CD4-positive, alpha-beta T cell treated with Interleukin-6 for 4 hours (primary cell): ENCODE measurements around the gene RAB40B.

Source experiments
- DNase-seq: peaks from one replicate; pipeline ENCODE4 v3.0.0-alpha.2; 2020; ENCODE audit warnings: mixed read lengths

RAB40B gene

DNA sequence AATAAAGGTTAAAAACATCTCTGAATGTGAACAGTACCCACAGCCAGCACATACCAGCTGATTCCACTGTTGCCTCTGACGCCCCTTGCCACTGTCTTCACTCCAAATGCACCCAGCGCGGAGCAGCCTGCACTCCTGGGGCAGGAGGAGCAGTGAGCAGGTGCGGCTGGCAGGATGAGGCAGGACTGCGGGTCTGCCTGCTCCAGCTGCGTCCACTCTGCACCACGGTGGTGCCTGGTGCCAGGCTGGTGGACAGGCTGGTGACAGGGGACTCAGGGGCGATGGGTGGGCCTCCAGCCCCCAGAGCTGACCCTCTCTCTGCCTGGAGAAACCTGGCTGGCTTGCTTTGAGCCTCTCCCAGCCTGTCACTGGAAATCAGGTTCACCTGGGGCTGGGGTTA, 9.4 kb downstream of the RAB40B start:
- no peak for DNase-seq

DNA sequence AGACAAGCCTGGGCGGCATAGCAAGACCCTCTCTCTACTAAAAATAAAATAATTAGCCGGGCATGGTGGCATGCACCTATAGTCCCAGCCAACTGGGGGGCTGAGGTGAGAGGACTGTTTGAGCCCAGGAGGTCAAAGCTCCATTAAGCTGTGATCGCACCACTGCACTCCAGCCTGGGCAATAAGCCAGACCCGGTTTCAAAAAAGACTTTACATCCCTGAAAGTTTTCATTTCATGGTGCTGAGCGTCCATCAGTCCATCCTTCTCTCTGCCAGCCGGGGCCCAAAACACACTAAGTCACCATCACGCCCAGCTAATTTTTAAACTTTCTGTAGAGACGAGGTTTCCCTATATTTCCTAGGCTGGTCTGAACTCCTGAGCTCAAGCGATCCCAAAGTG, 10.6 kb downstream of the RAB40B start:
- no peak for DNase-seq

DNA sequence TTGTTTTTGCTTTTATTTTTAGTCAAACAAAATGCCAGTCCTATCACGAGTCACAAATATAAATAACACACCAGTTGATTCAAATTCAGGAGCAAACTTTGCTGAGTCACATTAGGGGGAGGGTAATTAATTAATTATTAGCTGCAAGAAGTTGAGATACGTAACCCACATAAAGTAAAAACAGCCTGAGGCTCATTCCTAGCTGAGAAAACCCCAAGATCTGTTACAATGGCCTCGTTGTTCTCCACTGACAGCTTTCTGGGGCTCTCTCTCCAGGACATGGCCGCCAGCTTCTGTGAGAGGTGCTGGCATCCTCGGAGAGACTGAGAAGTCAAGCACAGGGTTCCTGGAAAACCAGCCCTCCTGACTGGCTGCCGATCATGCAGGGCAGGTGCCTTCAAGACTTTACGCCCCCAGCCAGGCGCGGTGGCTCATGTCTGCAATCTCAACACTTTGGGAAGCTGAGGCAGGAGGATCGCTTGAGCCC, 11.1 kb downstream of the RAB40B start:
- no peak for DNase-seq

DNA sequence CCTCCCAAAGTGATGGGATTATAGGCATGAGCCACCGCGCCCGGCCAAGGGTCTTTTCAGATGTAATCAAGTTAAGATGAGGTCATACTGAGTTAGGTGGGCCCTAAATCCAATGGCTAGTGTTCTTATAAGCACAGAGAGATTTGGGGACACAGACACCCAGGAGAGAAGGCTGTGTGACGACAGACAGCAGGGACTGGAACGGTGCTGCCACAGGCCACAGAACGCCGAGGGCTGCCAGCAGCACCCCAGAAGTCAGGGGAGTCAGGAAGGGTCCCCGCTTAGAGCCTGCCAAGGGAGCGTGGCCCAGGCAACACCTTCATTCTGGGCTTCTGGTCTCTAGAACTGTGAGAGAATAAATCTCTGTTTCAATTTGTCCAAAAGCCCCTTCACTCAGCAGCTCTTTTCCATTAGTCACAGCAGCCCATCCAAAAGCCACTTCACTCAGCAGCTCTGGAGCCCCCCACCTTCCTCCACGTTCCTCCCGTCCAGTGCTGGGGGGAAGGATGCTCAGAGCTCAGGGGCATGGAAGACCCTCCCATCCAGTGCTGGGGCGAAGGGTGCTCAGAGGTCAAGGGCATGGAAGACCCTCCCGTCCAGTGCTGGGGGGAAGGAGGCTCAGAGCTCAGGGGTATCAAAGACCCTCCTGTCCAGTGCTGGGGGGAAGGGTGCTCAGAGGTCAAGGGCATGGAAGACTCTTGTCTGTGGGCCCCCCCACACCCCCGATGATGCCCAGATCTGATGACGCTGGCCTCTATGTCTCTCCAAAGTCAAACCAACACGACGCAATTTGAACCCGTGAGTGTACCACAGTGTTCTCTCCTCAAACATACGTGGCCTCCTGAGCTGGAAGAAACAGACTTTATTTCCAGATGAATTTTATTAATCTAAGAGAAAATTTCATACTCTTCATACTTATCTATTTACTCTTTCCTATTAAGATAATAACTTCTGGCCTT, 11.9 kb downstream of the RAB40B start:
- no peak for DNase-seq

DNA sequence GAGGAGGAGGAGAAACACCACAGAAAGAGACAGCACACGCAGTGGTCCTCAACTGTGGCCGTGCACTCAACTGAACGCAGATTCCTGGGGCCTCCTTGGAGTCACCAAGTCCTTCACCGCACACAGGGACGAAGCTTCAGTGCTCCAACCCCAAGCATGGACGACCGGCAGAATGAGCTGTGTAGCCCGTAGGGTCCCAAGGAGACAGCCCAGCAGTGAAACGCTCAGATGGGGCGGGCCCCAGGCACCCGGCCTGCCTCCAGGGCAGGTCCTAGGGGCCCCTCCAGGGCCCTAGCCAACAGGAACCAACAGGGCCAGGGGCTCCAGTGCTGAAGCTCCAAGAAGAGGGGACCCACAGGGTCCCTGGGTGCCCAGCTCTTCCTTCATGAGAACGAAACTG, 13.2 kb downstream of the RAB40B start:
- DNase-seq, result no peak

DNA sequence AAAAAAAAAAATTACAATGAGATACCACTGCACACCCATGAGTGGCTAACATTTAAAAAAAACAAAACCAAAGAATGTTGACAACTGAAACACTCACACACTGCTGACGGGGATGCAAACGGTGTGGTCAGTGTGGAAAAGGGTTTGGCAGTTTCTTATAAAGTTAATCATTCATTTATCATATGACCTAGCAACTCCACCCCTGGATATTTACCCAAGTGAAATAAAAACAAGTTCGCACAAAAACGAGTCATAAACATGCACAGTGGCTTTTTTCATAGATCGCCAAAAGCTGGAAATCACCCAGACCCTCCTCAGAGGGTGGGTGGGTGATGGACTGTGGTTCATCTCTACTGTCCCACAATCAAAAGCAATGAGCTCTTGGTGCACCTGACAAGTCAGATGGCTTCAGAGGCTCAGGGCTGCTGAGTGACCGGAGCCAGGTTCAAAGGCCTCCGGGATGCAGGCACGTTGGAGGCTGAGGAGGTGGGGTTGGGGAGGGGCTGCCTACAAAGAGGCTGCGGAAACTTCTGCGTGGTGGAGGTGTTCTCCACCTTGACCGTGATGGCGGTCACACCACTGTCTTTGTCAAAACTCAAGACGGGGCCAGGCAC, 14.2 kb downstream of the RAB40B start:
- DNase-seq, result no peak

DNA sequence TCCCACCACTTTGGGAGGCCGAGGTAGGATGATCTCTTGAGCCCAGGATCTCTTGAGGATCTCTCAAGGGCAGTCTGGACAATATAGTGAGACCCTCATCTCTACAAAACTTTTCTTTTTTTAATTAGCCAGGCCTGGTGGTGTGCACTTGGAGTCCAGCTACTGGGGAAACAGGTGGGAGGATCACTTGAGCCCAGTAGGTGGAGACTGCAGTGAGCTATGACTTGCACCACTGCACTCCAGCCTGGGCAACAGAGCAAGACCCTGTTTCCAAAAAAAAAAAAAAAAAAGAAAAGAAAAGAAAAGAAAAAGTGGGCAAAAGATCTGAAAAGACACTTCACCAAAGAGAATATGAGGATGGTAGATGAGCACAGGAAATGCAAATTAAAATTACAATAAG, 15.0 kb downstream of the RAB40B start:
- no peak for DNase-seq

DNA sequence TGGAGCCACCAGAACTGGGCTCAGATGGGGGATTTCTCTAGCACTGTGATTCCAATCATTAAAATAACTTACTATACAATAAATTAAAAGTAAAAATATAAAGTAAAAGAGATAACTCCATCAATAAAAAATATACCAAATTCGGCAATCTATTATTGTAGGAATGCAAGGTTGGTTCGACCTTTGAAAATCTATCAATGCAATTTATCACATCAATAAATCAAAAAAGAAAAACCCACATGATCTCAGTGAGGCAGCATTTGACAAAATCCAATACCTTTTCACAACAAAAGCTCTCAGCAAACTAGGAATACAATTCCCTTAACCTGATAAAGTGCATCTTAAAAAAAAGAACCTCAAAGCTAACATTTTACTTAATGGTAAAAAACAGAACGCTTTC, 17.0 kb downstream of the RAB40B start:
- DNase-seq, result no peak

DNA sequence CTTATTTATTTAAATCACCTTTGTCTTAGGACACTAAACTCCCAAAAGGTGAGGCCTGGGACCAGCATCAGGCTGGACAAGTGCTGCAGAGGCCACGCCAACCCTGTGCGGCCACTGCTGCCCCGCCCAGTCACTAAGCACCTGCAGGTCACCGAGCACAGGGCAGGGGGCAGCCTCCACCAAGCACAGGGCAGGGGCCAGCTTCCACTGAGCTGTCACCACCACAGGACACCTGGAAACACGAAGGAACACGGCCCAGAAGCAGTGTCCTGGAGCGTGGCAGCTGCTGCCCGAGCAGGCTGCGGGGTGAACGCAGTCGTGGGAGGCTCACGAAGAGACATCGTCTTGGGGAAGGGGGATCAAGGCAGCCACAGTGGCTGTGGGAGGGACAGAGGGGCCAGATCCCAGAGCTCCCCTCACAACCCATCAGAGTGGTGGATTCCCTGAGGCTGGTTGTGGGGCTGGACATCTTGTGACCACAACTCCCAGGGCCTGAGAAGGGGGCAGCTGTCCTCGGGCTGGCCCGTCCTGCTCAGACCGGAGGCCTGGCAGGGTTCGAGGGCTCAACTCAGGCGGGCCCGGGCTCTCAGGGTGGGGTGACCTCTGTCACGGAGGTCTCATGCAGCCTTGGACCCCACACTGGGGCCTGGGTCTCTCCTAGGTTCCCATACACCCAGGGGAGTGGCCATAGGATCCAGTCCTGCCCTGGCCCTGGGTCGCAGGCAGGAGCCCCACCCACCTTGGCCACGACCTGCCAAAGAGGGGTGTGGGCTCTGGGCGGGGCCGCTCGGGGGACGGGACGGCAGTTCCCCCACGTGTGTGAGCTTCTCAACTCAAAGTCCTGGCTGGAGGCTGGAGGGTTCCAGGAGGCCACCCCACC, 18.7 kb downstream of the RAB40B start:
- DNase-seq, result no peak

DNA sequence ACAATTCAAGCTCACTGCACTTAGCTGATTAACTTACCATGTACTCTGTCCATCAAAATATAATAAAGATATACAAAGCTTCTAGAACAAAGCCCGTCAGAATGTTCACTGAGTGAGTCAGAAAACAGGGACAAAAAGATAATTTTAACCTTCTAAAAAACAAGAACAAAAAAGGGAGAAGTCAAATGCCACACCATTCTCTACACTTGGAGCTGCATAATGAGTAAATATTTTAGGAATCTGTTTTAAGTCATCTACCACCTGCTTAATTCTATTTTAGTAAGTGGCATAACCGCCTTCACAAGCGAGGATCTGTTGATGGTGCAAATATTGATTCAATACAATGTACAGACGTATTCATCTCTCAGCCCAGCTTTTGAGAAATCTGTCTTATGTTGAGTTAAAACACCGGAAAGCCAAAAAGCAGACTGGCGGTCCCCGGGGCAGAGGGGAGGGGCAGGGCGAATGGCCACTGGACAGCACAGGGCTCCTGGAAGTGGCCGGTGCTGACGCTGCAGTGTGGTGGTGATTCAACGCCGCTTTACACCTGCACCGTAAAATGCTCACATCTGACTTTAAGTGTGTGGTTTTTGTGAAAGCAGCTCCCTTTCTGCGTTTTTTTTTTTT, 20.1 kb downstream of the RAB40B start:
- DNase-seq, result no peak

DNA sequence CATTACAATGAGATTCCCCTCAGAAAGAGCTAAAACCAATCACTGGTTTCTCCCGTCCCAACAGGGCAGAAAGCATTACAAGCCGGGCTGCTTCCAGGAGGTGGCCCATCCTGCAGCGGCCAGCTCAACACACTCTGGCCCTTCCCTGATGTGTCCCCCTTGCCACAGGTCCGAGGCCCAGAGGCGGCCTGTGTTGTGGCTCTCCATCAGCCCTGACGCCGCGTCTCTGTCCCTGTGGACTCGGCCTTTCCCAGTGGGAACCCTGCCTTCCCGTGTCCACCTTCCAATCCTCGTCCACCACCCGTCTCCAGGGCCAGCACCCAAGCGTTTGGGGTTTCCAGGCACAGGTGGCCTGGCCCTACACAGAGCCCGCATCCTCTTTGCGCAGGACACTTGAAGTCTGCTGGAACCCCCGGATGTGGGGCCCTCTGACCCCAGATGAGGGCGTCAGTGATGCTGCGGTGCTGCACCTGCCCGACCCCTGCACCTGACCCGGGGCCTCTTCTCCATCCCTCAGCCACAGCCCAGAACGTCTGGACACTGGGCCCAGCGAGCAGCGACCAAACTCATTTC, 21.1 kb downstream of the RAB40B start:
- DNase-seq, result no peak

DNA sequence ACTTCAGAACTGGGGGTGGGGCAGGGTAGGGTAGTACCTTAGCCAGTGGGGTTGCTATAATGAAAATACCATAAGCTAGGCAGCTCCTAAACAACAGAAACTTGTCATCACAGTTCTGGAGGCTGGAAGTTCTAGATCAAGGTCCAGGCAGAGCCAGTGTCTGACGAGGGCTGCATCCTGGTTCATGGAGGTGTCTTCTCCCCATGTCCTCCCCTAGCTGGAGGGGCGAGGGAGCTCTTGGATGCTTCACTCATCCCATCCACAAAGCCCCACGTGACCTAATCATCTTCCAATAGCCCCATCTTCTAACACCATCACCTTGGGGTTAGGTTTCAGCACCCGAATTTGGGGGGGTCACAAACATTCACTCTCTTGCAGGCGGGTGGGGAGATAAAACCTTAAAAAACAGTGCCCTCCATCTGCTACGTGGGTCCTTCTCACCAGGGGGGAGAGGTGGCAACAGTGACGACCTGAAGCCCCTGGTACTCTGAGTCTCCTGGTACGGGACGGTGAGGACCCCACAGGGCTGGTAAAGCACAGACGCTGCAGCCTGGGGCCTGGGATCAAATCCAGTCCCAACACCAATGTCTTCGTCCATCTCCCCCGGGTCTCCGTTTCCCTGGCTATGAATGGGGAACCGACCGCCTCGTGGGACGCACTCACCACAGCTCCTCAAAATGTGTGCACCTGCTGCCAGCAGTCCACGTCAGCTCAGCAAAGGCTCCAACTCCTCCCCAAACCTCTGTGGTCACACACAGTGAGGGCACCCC, 22.8 kb downstream of the RAB40B start:
- no peak for DNase-seq

DNA sequence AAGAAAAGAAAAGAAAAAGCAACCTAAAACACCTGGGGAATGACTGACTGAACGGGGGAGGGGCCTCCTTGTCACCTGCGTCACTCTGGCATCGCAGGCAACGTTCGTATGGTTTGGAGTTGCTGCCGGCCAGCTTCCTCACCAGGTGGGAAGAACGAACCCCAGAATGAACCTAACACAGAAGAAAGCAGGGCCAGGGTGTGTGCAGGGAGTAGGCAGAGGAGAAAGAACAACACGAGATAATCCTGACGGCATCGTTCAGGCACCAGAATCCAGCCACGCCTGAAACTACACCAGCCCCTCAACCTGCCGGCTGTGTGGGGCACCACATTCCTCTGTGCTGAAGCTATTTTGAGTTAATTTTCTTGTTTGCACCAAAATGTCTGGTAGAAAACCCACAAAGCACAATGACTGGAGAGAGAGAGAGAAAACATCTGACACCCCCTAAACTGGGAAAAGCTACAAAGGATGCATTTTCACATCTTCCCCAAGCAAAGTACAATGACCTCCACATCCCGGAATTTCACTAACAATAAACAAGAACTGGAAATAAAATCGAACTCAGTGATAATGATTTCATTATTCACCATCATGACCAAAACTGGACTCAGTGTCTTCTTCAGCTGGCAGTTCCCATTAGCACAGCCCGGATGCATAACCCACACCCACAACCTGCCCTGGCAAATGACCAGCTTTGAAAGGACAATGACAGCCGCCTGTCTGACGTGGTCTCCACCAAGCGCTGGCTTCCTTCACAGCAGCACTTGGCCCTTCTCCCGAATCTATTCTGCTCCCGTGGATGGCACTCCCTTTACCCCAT, 23.6 kb downstream of the RAB40B start:
- DNase-seq, result no peak

DNA sequence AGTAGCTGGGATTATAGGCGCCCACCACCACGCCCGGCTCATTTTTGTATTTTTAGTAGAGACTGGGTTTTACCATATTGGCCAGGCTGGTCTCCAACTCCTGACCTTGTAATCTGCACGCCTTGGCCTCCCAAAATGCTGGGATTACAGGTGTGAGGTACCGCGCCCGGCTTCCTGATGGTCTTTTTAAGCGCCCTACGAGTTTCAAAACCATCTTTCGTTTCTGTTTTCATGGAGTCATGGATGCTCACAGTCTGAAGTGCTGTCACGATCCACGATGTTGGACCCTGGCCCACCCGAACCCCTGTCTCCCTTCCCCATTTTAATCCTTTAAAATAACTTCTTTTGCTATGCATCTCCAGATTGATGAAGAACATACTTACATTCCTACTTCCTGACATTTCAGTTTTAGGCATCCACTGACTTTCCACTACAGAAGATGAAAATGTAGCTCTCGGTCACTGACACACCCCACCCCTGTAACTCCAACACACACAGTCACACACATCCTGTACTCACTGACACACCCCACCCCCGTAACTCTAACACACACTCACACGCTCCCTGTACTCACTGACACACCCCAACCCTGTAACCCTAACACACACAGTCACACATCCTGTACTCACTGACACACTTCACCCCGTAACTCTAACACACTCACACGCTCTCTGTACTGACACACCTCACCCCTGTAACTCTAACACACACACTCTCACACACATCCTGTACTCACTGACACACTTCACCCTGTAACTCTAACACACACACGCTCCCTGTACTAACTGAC, 27.6 kb downstream of the RAB40B start:
- DNase-seq, result no peak

DNA sequence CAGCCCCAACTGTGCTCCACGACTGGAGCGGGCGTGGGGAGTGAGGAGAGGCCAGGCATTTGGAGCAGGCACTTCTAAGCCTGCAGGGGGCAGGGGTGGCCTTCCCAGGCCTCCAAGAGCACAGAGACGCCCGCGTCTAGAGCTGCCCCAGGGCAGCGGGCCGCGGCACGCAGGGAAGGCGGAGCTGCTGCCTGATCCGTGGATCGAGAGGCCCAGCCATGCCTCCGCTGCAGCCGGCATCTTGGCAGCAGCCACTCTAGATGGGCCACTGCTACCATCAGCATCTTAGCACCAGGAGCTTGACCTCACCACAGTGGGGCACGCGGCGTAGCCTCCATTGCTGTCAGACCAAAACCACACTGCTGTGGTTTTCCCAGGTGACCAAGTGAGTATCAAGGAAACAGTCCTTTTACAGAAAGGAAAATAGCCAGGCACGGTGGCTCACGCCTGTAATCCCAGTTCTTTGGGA, 29.8 kb downstream of the RAB40B start:
- DNase-seq, result peak; percentile 56

DNA sequence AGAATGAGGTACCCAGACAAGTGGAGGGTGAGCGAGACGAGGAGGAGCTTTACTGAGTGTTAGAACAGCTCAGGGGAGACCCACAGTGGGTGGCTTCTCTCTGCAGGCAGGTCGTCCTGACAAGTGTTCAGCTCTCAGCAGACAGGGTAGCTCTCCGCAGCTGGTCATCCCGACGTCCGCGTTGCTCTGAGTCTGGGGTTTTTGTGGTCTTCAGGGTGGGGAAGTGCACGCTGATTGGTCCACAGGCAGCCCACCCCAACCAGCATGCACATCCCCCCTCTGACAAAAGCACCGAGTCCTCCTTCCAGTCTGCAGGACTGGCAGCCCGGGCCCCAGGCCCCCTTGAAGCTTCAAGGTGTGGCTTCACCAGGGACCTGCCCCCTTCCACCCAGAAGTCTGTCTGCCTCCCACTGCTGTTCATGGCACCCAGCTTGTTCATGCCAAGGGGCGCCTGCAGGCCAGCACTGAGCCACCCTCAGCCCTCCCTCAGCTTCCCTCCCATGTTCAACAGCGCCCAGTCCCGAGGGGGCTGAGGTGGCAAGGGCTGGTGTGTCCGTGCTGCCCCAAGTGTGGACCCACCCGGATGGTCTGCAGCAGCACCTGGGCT, 30.4 kb downstream of the RAB40B start:
- DNase-seq, result no peak

DNA sequence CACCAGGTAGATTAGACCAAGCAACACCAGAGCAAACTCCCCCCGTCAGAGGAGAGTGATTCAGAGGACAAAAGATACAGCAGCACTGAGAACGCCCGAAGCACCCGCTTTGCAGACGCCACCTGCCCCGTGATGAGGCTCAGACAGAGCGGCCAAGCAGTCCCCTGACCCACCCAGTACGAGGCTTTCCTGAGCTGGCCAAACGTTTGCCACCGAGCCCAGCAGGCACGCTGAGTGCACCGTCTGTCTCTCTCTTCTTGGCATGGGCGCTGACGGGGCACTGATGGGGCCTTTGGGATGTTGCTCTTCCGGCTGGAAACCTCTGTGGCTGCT, 30.9 kb downstream of the RAB40B start:
- no peak for DNase-seq

DNA sequence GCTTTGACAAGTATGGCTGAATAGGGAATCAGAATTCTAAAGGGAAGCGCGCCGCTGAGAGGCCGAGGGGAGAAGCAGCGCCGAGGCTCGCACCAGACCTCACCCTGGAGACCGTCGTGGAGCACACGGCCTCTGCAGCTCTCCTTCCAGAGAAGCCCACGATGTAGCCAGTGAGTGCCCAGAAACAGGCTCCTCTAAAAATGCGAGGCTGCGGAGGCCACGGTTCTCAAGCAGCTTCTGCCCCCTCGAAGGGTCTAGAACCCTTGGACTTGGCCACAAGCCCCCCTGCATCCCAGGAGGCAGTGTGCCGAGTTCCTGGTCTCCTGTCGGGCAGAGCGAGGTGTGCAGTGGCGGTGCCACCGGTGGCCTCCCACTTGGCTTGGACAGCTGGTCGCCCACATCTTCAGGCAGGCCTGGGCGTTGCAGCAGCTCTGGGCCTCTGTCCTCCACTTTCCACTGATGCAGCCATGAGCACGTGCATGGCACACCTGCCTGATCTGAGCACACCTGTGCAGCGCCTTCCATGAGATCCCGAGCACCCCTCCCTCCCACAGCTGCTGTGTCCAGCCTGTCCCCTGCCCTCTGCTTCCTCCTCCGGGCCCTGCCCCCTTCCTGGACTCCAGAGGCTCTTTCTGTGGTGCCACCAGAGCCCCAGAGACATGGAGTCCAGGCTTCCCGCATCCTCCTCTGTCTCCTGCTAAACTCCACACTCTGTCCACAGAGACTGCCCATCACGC, 31.4 kb downstream of the RAB40B start:
- no peak for DNase-seq

DNA sequence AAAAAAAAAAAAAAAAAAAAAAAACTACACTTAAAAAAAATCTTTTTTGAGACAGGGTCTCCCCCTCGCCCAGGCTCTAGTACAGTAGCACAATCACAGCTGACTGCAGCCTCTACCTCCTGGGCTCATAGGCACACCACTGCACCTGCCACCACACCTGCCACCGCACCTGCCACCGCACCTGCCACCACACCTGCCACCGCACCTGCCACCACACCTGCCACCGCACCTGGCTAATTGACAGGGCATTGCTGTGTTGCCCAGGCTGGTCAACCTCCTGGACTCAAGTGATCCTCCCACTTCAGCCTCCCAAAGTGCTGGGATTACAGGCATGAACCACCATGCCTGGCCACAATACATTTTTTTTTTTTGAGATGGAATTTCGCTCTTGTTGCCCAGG, 32.6 kb downstream of the RAB40B start:
- no peak for DNase-seq
